Lower lobe of right lung (tissue), 2 donors: Measurements from ENCODE around the gene RNF144A. TPM values are rescaled to one million over a fixed set of nuclear protein-coding genes. Genes with fewer than 3 reads are reported as not detected.
A peak's percentile ranks its signal among the peaks of the same experiment; 100 is the strongest.

Experiments
- ATAC-seq, 2 donors: fragments of 200-7000 bp; cut with Tn5 transposase; one replicate each; pipeline ENCODE4 v1.9.1; 2020 to 2022; ENCODE audit warnings: mild to moderate bottlenecking in 2 of 2, moderate library complexity in 2 of 2
- DNase-seq: peaks from one replicate; pipeline ENCODE4 v3.0.0-alpha.2; 2020
- H3K27ac ChIP-seq: fragments of 200-600 bp; one replicate; pipeline ENCODE4 v1.8.0; 2022
- H3K27me3 ChIP-seq: fragments of 200-600 bp; one replicate; pipeline ENCODE4 v1.8.0; 2022; ENCODE audit warnings: low read depth
- H3K36me3 ChIP-seq: fragments of 200-600 bp; one replicate; pipeline ENCODE4 v1.8.0; 2022; ENCODE audit warnings: mild to moderate bottlenecking
- H3K4me1 ChIP-seq: fragments of 200-600 bp; one replicate; pipeline ENCODE4 v1.8.0; 2022
- H3K4me3 ChIP-seq: fragments of 200-600 bp; one replicate; pipeline ENCODE4 v1.8.0; 2022; ENCODE audit warnings: mild to moderate bottlenecking
- H3K9me3 ChIP-seq: fragments of 200-600 bp; one replicate; pipeline ENCODE4 v1.8.0; 2022
- intact Hi-C: fragments of 100-400 bp; cut with DNase I; formaldehyde crosslinking; loops from one replicate; pipeline ENCODE4 v1.11.0; 2022
- long read RNA-seq: library from polyadenylated mRNA; unstranded; transcript quantifications from one replicate; pipeline ENCODE4 v2.0.0, GENCODE V29; 2021
- total RNA-seq: library from RNA; stranded (reverse); fragmentation: NEBNext Ultra II Directional; extraction: Animal tissue kit (Norgen Biotek cat#: 25700); gene quantifications from one replicate; pipeline ENCODE4 v1.2.1, GENCODE V29; 2021
- TF ChIP-seq, protein P1 (sequence below): fragments of 200-600 bp; IDR thresholded peaks from one replicate; pipeline ENCODE4 v1.8.0; 2022; ENCODE audit warnings: antibody characterized with exemption, mild to moderate bottlenecking
- donor health status: DM: no; HTN: yes; CAD: no; lungs with severe emphysema.

RNF144A gene, protein sequence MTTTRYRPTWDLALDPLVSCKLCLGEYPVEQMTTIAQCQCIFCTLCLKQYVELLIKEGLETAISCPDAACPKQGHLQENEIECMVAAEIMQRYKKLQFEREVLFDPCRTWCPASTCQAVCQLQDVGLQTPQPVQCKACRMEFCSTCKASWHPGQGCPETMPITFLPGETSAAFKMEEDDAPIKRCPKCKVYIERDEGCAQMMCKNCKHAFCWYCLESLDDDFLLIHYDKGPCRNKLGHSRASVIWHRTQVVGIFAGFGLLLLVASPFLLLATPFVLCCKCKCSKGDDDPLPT
- total RNA-seq, result 13.9 TPM
- long read RNA-seq, full-length matches to known transcripts, result 2 of 9 reads
- long read RNA-seq, partial matches to known transcripts, result 2 of 9 reads
- long read RNA-seq, other reads (novel, unspliced or antisense), result 5 of 9 reads

DNA sequence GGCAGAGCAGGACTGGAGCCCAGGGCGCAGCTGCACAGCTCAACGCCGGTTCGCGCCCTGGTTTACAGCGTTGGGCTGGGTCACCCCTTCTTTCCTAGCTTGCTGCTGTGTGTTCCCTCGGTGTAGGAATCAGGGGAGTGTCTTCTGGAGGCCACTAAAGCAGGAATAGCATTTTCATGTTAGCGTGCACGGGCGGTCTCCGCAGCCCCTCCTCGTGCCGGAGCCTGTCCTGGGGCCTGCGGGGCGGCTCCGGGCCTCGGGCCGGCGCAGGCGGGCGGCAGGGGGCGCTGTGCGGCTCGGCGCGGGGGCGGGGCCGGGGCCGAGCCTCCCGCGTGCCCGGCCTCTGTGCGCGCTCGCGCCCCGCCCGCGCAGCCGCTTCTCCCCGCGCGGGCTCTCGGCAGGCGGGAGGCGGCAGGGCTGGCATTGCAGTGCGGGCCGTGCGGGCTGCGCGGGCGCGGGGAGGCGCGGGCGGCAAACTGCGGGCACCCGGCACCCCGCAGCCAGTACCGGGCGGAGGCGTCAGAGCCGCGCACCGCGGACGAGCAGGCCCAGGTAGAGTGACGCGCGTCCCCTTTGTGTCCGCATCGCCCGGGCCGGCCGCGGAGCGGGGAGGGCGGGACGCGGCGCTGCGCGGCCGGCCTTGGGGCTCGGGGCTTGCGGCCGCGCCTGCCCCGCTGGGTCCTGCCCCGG is at the start of gene RNF144A:
Gene RNF144A (plus strand): TSS at position 342 of the 690 bp plus-strand sequence. CDS start 79,515 bp downstream, outside the sequence.
- Histone ChIP-seq H3K4me1 (peaks cover 24% of the 10 kb centered on the region), H3K4me3 (peak within 1 kb of the TSS; percentile 69), H3K36me3 (no peaks in the 10 kb centered on the region), H3K27me3 (no peaks in the 10 kb centered on the region), H3K9me3 (no peaks in the 10 kb centered on the region), H3K27ac (peak within 1 kb of the TSS; percentile 74)
- TF ChIP-seq, protein P1, sequence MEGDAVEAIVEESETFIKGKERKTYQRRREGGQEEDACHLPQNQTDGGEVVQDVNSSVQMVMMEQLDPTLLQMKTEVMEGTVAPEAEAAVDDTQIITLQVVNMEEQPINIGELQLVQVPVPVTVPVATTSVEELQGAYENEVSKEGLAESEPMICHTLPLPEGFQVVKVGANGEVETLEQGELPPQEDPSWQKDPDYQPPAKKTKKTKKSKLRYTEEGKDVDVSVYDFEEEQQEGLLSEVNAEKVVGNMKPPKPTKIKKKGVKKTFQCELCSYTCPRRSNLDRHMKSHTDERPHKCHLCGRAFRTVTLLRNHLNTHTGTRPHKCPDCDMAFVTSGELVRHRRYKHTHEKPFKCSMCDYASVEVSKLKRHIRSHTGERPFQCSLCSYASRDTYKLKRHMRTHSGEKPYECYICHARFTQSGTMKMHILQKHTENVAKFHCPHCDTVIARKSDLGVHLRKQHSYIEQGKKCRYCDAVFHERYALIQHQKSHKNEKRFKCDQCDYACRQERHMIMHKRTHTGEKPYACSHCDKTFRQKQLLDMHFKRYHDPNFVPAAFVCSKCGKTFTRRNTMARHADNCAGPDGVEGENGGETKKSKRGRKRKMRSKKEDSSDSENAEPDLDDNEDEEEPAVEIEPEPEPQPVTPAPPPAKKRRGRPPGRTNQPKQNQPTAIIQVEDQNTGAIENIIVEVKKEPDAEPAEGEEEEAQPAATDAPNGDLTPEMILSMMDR, result peak; percentile 47
- DNase-seq, result peak; percentile 74
- peak; percentile 93 to 95 for ATAC-seq
- intact Hi-C loops, result no loop called here

DNA sequence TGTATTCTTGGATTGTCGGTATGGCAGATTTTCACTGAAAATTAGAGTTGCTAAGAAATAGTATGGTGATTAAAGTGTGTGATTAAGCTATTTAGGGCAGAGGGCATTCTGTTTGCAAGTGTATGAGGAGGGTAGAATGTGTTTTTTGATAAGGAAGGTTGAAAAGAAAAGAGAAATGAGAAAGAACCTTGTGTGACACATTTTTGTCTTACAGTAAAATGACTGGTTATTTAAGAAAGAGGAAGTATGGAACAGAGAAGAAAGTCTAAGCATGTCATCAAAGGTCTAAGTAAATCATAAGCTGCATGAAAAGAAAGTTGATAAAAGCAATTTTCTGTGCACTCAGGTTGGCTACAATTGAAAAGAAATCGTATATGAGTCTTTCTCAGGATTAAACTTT is 44.8 kb upstream of the RNF144A start:
- Histone ChIP-seq H3K27me3 (no peaks in the 10 kb centered on the region), H3K36me3 (no peaks in the 10 kb centered on the region), H3K4me3 (no peak overlapping the region), H3K9me3 (no peaks in the 10 kb centered on the region), H3K4me1 (peaks cover 8% of the 10 kb centered on the region), H3K27ac (no peak overlapping the region)
- intact Hi-C loops, result no loop called here
- DNase-seq (no peak), ATAC-seq (no peak)
- TF ChIP-seq, protein P1, result no peak

DNA sequence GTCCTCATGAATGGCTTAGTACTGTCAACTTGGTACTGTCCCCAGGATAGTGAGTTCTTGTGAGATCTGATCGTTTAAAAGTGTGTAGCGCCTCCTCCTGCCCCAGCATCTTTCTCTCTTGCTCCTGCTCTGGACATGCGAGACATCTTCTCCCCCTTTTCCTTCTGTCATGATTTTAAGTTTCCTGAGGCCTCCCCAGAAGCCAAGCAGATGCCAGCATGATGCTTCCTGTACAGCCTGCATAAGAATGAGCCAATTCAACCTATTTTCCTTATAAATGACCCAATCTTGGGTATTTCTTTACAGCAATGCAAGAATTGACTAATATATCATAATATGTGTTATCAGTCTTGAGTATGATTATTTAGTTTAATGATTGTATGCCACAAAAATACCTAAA is 43.2 kb upstream of the RNF144A start:
- no peaks in the 10 kb centered on the region for H3K27me3 ChIP-seq
- peaks cover 21% of the 10 kb centered on the region for H3K4me1 ChIP-seq
- TF ChIP-seq, protein P1, result no peak
- no peaks in the 10 kb centered on the region for H3K9me3 ChIP-seq
- no peak for DNase-seq
- ATAC-seq, result no peak
- intact Hi-C loops, result no loop called here
- no peaks in the 10 kb centered on the region for H3K36me3 ChIP-seq
- no peak overlapping the region for H3K27ac ChIP-seq
- H3K4me3 ChIP-seq, result no peak overlapping the region

DNA sequence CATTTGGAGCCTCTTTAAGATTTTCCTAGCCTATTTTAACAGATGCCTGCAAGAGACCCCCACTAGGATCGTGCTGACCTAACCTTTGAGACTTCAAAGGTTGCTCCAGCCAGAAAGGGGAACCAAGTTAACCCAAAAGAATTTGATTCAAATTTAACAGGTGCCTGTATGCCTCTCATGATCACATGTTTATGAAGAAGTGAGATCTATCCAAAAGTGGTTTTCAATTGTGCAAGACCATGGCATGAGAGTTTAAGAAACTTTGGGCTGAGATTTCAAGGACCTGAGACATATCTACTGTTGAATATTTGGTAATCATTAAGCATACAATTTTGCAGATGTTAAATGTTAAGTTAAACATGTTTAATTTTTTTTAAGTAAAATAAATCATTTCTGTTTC is 40.9 kb upstream of the RNF144A start:
- Histone ChIP-seq H3K27me3 (no peaks in the 10 kb centered on the region), H3K4me1 (peaks cover 29% of the 10 kb centered on the region), H3K9me3 (no peaks in the 10 kb centered on the region), H3K27ac (no peak overlapping the region), H3K4me3 (no peak overlapping the region), H3K36me3 (no peaks in the 10 kb centered on the region)
- intact Hi-C loops, result no loop called here
- no peak for DNase-seq
- TF ChIP-seq, protein P1, result no peak
- ATAC-seq, result no peak

DNA sequence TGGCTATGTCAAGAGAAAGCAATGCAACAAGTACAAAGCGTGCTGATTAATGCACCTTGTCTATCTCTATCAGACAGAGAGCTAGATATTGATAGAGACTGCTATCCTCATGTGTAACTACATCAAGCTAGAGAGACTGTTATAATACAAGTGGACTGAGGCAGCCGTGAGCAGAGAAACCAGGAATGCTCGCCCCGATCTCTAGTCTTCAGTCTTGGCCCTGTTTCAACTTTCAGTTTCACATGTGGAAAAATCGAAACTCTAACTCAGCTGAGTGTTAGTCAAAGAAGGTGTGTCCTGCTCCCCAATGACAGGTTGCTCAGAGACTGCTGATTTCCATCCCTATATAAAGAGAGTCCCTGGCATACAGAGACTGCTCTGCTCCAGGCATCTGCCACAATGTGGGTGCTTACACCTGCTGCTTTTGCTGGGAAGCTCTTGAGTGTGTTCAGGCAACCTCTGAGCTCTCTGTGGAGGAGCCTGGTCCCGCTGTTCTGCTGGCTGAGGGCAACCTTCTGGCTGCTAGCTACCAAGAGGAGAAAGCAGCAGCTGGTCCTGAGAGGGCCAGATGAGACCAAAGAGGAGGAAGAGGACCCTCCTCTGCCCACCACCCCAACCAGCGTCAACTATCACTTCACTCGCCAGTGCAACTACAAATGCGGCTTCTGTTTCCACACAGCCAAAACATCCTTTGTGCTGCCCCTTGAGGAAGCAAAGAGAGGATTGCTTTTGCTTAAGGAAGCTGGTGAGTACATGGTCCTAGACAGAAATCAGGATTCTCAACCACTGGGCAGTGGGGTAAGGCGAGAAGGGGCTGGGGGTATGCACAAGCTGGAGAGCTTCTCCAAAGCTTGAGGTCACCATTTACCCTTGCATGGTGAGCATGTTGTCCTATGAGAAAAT is 39.6 kb upstream of the RNF144A start, which contains the start of gene RSAD2:
Gene RSAD2 (plus strand): TSS at position 376 of the 903 bp plus-strand sequence. CDS start 24 bp downstream, at position 400.
- peak within 1 kb of the TSS; percentile 61 for H3K4me3 ChIP-seq
- DNase-seq, result peak; percentile 47
- intact Hi-C loops, result no loop called here
- H3K27me3 ChIP-seq, result no peaks in the 10 kb centered on the region
- no peaks in the 10 kb centered on the region for H3K9me3 ChIP-seq
- TF ChIP-seq, protein P1, result no peak
- ATAC-seq, result peak; percentile 88 to 93
- H3K27ac ChIP-seq, result peak within 1 kb of the TSS; percentile 76
- H3K36me3 ChIP-seq, result no peaks in the 10 kb centered on the region
- H3K4me1 ChIP-seq, result peaks cover 29% of the 10 kb centered on the region
